Gastrocnemius medialis (tissue), 4 donors: ENCODE results near the gene SLC17A4. TPM values are rescaled to one million over a fixed set of nuclear protein-coding genes. Genes with fewer than 3 reads are reported as not detected.

Source experiments
- ATAC-seq, 2 donors: fragments of 150-250 bp; one replicate each; pipeline ENCODE4 v1.9.1; 2016
- DNase-seq, 2 donors: peaks; one replicate each; pipeline ENCODE4 v3.0.0-alpha.2; 2019
- H3K27ac ChIP-seq, 4 donors: fragments of 200-600 bp; sonication (generic); 1 replicate in 1 of 4; 2 replicates in 3 of 4; pipeline ENCODE4 v1.5.1; 2016 to 2018; ENCODE audit warnings: mild to moderate bottlenecking in 2 of 4, moderate library complexity in 1 of 4
- H3K27me3 ChIP-seq, 3 donors: fragments of 200-600 bp; sonication (generic) in 2 of 3; 1 replicate in 1 of 3; 2 replicates in 2 of 3; pipeline versions ENCODE4 v1.5.1 to v1.6.0; 2016 to 2019; ENCODE audit warnings: mild to moderate bottlenecking in 1 of 3, moderate library complexity in 1 of 3
- H3K36me3 ChIP-seq, 2 donors: fragments of 200-600 bp; sonication (generic) in 1 of 2; one replicate each; pipeline ENCODE4 v1.5.1; 2017 to 2018
- H3K4me1 ChIP-seq, 2 donors: fragments of 200-600 bp; sonication (generic) in 1 of 2; one replicate each; pipeline ENCODE4 v1.5.1; 2016 to 2017; ENCODE audit warnings: mild to moderate bottlenecking in 2 of 2
- H3K4me3 ChIP-seq, 4 donors: fragments of 200-600 bp; sonication (generic) in 3 of 4; 1 replicate in 1 of 4; 2 replicates in 3 of 4; pipeline ENCODE4 v1.5.1; 2016 to 2019; ENCODE audit warnings: mild to moderate bottlenecking in 2 of 4
- H3K9me3 ChIP-seq, 3 donors: fragments of 200-600 bp; sonication (generic) in 2 of 3; 1 replicate in 1 of 3; 2 replicates in 2 of 3; pipeline ENCODE4 v1.5.1; 2016 to 2019
- POLR2A ChIP-seq, 2 donors: fragments of 450-650 bp; IDR thresholded peaks; one replicate each; pipeline ENCODE4 v1.6.1; 2017; ENCODE audit warnings: antibody characterized with exemption in 2 of 2, mild to moderate bottlenecking in 2 of 2, moderate library complexity in 2 of 2
- in situ Hi-C, 4 donors: fragments of 200-750 bp; cut with MboI; loops; one replicate each; pipeline versions ENCODE4 v1.15.0 to v1.8.0; 2017; ENCODE audit warnings: low sequenced_read_pairs in 4 of 4
- intact Hi-C: fragments of 100-400 bp; cut with DNase I; formaldehyde crosslinking; loops from one replicate; pipeline ENCODE4 v1.15.1; 2023; ENCODE audit warnings: low total_unique reads
- total RNA-seq, 4 donors: library from RNA; depleted of rRNA; stranded (reverse); fragments of >200 nt; gene quantifications; one replicate each; pipeline versions ENCODE4 v1.1.0 to v1.2.3, GENCODE V29; 2016
- TF ChIP-seq, protein P1 (sequence below), 5 experiments: fragments of 450-650 bp in 3 of 5; fragments of 200-600 bp in 2 of 5; sonication (generic) in 2 of 5; IDR thresholded peaks in 4 of 5; conservative IDR thresholded peaks in 1 of 5; 1 replicate in 4 of 5; 2 replicates in 1 of 5; pipeline ENCODE4 v1.5.1; 2016 to 2019; ENCODE audit warnings: antibody characterized with exemption in 5 of 5, mild to moderate bottlenecking in 3 of 5, moderate library complexity in 3 of 5

SLC17A4 gene
- total RNA-seq, 4 donors from 2014 or later = 0.12 TPM; not detected in 3

DNA sequence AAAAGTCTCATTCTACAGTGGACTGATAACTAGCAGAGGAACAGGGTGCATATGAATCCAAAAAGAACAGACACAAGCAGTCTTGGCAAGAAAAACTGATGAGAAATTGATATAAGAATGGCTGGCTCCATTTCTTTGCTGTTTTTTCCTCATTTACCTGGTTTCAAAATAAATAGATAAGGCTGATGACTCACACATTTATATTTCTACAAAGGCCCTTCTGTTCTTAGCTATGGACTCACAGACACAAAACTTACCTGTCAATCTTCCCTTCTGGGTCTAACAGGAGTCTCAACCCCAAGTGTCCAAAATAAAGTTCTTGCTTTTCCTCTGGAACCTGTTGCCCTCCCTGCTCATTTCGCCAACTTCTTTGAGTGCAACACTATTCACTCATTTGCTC, 941 bp downstream of the SLC17A4 start:
- Histone ChIP-seq H3K4me3 (no peak overlapping the region), H3K4me1 (no peaks in the 10 kb centered on the region), H3K9me3 (no peaks in the 10 kb centered on the region), H3K36me3 (no peaks in the 10 kb centered on the region), H3K27ac (no peak overlapping the region), H3K27me3 (no peaks in the 10 kb centered on the region)
- ATAC-seq (no peak), DNase-seq (no peak)
- intact Hi-C loops = no loop called here
- in situ Hi-C loops = no loop called here
- no peak for TF ChIP-seq POLR2A (IDR thresholded peaks at IDR 0.05)
- TF ChIP-seq, protein P1, sequence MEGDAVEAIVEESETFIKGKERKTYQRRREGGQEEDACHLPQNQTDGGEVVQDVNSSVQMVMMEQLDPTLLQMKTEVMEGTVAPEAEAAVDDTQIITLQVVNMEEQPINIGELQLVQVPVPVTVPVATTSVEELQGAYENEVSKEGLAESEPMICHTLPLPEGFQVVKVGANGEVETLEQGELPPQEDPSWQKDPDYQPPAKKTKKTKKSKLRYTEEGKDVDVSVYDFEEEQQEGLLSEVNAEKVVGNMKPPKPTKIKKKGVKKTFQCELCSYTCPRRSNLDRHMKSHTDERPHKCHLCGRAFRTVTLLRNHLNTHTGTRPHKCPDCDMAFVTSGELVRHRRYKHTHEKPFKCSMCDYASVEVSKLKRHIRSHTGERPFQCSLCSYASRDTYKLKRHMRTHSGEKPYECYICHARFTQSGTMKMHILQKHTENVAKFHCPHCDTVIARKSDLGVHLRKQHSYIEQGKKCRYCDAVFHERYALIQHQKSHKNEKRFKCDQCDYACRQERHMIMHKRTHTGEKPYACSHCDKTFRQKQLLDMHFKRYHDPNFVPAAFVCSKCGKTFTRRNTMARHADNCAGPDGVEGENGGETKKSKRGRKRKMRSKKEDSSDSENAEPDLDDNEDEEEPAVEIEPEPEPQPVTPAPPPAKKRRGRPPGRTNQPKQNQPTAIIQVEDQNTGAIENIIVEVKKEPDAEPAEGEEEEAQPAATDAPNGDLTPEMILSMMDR (IDR thresholded peaks at IDR 0.05 in 4 of 5, conservative IDR thresholded peaks at IDR 0.05 in 1 of 5) = no peak

DNA sequence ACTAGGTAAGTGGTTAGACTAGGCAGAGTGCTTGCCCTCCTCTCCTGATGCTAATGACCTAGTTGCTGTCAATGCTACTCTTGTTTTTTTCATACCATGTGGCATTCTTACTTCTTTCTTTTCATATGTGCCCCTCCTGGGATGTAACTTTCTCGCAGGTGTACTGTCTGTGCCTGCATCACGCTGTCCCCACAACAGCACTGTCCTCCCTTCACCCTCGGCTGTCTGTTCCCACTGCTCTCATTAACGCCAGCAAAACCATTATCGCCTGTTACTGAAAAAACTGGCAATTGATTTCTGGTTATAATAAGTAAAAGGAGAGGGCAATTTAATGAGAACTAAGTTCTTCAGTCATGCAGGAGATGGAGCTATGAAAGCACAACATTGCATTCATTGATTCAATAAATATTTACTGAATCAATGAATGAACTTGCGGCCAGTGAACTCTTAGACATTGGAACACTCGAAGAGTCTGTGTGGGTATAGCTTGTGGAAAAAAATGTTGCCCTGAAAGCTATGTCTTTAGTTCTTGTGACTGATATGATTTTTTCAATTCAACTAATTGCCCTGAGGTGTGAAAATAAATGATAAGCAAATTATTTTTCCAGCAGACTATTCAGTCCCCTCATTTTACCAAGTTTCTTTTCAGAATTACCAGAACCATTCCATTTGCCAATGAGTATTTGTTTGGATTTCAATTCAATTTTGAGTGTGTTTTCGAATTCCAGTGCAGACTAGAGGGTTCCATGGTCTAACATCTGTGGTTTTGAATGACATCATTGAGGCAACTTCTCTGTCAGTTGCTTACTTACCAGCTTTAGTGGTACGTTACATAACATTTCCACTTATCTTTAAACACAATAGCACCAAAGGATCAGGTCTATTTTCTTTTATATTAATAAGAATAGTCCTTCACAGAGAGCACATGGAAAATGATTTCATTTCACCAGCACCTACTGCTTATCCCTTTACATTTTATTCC, 2.1 kb downstream of the SLC17A4 start:
- no peaks in the 10 kb centered on the region for H3K9me3 ChIP-seq
- no peak overlapping the region for H3K27ac ChIP-seq
- no peaks in the 10 kb centered on the region for H3K27me3 ChIP-seq
- intact Hi-C loops (no loop called here), in situ Hi-C loops (no loop called here)
- TF ChIP-seq, protein P1 (IDR thresholded peaks at IDR 0.05 in 4 of 5, conservative IDR thresholded peaks at IDR 0.05 in 1 of 5) = no peak
- TF ChIP-seq POLR2A (IDR thresholded peaks at IDR 0.05) = no peak
- H3K36me3 ChIP-seq = no peaks in the 10 kb centered on the region
- H3K4me1 ChIP-seq = no peaks in the 10 kb centered on the region
- no peak for DNase-seq
- no peak overlapping the region for H3K4me3 ChIP-seq
- ATAC-seq = no peak

DNA sequence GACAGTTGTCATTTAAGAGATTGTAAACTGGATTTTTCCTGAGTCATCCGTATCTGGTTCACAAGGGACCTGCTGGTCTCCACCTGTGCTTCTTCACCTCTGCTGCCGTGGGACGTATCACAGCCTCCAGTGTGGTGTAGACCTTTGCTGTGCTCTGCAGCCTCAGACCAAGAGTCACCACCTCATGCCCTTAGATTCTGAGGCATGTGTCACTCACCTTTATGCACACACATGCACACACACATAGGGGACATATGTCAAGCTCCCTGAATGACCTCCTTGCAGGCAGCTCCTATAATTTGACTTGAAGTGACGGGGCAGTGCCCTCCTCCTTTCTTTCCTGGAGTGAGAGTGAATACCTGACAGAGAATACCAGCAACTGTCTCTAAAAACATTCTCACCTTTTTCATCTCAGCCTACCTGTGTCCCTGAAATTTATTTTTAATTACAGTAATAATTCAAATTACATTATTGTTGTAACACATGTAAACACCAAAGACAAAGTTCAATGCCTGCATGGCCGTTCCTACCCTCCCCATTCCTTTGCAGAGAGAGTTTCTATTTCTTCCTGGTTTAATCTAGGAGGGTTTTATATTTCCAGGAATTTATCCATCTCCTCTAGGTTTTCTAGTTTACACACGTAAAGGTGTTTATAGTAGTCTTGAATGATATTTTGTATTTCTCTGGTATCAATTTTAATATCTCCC, 3.5 kb downstream of the SLC17A4 start:
- Histone ChIP-seq H3K27ac (no peak overlapping the region), H3K27me3 (no peaks in the 10 kb centered on the region), H3K36me3 (no peaks in the 10 kb centered on the region), H3K4me3 (no peak overlapping the region), H3K4me1 (no peaks in the 10 kb centered on the region), H3K9me3 (no peaks in the 10 kb centered on the region)
- TF ChIP-seq, protein P1 (IDR thresholded peaks at IDR 0.05 in 4 of 5, conservative IDR thresholded peaks at IDR 0.05 in 1 of 5) = no peak
- TF ChIP-seq POLR2A (IDR thresholded peaks at IDR 0.05) = no peak
- in situ Hi-C loops = no loop called here
- ATAC-seq = no peak
- no peak for DNase-seq
- intact Hi-C loops = no loop called here

DNA sequence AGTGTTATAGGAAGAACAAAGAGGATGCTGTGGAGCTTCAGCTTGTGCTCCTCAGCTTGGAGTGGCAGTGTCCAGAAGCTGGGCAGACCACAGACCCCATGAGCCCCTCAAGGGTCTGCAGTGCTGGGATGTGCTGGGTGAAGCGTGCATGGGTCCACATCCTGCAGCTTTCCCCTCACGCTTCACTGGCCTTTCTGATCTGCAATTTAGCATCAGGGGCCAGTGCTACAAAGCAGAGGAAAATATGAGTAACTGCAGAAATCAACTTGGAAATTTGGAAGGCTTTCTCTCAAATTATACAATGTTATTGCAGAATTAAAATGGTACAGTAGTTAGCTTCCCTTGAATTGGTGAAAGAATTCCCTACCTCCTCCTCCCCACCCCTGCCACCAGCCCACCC, 10.1 kb downstream of the SLC17A4 start:
- Histone ChIP-seq H3K4me1 (no peaks in the 10 kb centered on the region), H3K36me3 (no peaks in the 10 kb centered on the region), H3K4me3 (no peak overlapping the region), H3K27ac (no peak overlapping the region), H3K27me3 (no peaks in the 10 kb centered on the region), H3K9me3 (no peaks in the 10 kb centered on the region)
- in situ Hi-C loops (no loop called here), intact Hi-C loops (no loop called here)
- ATAC-seq (no peak), DNase-seq (no peak)
- TF ChIP-seq, protein P1 (IDR thresholded peaks at IDR 0.05 in 4 of 5, conservative IDR thresholded peaks at IDR 0.05 in 1 of 5) = no peak
- no peak for TF ChIP-seq POLR2A (IDR thresholded peaks at IDR 0.05)
